K562 (cell line): ENCODE measurements around the gene GOLGA2. TPM values are rescaled to one million over a fixed set of nuclear protein-coding genes. Genes with fewer than 3 reads are reported as not detected.
A peak's percentile ranks its signal among the peaks of the same experiment; 100 is the strongest.

Source experiments
- ATAC-seq: fragments of 200-7000 bp; cut with Tn5 transposase; 3 replicates; pipeline ENCODE4 v1.9.1; 2020; ENCODE audit warnings: moderate library complexity
- BruUV-seq: library from RNA; stranded (reverse); fragments of 400-500 nt; replicated peaks from 2 replicates; lab custom pipeline; 2021; lab: Mats Ljungman, UMichigan
- CTCF ChIA-PET: fragments of 300-600 bp; formaldehyde crosslinking; extraction: SDS; loops from one replicate; lab custom pipeline; 2021; ENCODE audit warnings: low intra/inter-chr PET ratio; lab: Yijun Ruan, JAX
- POLR2A ChIA-PET: fragments of 300-600, 350-650 bp; sonication (Branson Sonifier 250); formaldehyde crosslinking; extraction: SDS; loops from one replicate; lab custom pipeline; 2021; ENCODE audit warnings: antibody characterized with exemption, inconsistent platforms; lab: Yijun Ruan, JAX
- DNase-seq, 4 experiments: peaks; one replicate each; pipeline versions ENCODE4 v3.0.0 to v3.0.0-alpha.2; 2011 to 2018; ENCODE audit warnings: low spot score in 3 of 4, mixed read lengths in 3 of 4; ENCODE audit errors: extremely low read depth in 1 of 4
- FAIRE-seq: peaks from 2 replicates; lab custom pipeline; 2011; peaks lifted over from hg19 to GRCh38; lab: Jason Lieb, UNC
- H2AFZ ChIP-seq: 2 replicates; pipeline ENCODE4 v1.6.0; 2011; ENCODE audit warnings: low read depth, low read length, control low read depth, inconsistent platforms
- H3K27ac ChIP-seq: fragments of 200-600 bp; 3 replicates; pipeline ENCODE4 v1.8.0; 2011; ENCODE audit warnings: low read depth, mild to moderate bottlenecking, control low read depth, inconsistent platforms, low read length, moderate library complexity, mixed read lengths; ENCODE audit errors: extremely low read depth
- H3K27me3 ChIP-seq, 2 experiments: fragments of 300-600 bp in 1 of 2; 2 replicates in 1 of 2; 3 replicates in 1 of 2; pipeline versions ENCODE4 v1.6.0 to v1.8.0; 2011; ENCODE audit warnings: inconsistent platforms in 2 of 2, low read length in 2 of 2, mild to moderate bottlenecking in 1 of 2, mixed read lengths in 1 of 2, moderate library complexity in 1 of 2; ENCODE audit not compliant: control insufficient read depth in 2 of 2, insufficient read depth in 2 of 2
- H3K36me3 ChIP-seq: fragments of 300-600 bp; 3 replicates; pipeline ENCODE4 v1.8.0; 2011; ENCODE audit warnings: mild to moderate bottlenecking, low read length, inconsistent platforms; ENCODE audit not compliant: control insufficient read depth, insufficient read depth
- H3K4me1 ChIP-seq, 2 experiments: fragments of 200-600 bp in 1 of 2; replicated peaks in 1 of 2; 2 replicates in 1 of 2; 3 replicates in 1 of 2; pipeline versions ENCODE4 v1.5.1 to v1.8.0; 2011; ENCODE audit warnings: inconsistent platforms in 2 of 2, low read length in 2 of 2, mild to moderate bottlenecking in 1 of 2, mixed read lengths in 1 of 2, moderate library complexity in 1 of 2; ENCODE audit not compliant: control insufficient read depth in 2 of 2, insufficient read depth in 2 of 2
- H3K4me2 ChIP-seq: 2 replicates; pipeline ENCODE4 v1.6.1; 2011; ENCODE audit warnings: low read length, control low read depth, inconsistent platforms, mixed read lengths; ENCODE audit not compliant: insufficient read depth
- H3K4me3 ChIP-seq: fragments of 200-600 bp; sonication (generic), shearing (Covaris generic); 2 replicates; pipeline ENCODE4 v1.5.1; 2016; ENCODE audit warnings: control low read depth, inconsistent platforms
- H3K79me2 ChIP-seq: fragments of 200-600 bp; 3 replicates; pipeline ENCODE4 v1.8.0; 2011; ENCODE audit warnings: low read length, inconsistent platforms; ENCODE audit not compliant: control insufficient read depth, insufficient read depth
- H3K9ac ChIP-seq, 2 experiments: 2 replicates each; pipeline versions ENCODE4 v1.6.0 to v1.6.1; 2011; ENCODE audit warnings: low read depth in 2 of 2, low read length in 2 of 2, control low read depth in 1 of 2, inconsistent platforms in 1 of 2, mild to moderate bottlenecking in 1 of 2, mixed read lengths in 1 of 2; ENCODE audit not compliant: insufficient read depth in 1 of 2
- H3K9me1 ChIP-seq: one replicate; pipeline ENCODE4 v1.6.0; 2011; ENCODE audit warnings: inconsistent platforms, mild to moderate bottlenecking, low read length, moderate library complexity; ENCODE audit not compliant: control insufficient read depth, insufficient read depth
- H3K9me3 ChIP-seq: replicated peaks from 2 replicates; pipeline ENCODE4 v1.5.1; 2011; ENCODE audit warnings: low read depth, low read length, inconsistent platforms; ENCODE audit not compliant: control insufficient read depth, insufficient read depth
- H4K20me1 ChIP-seq: replicated peaks from 2 replicates; pipeline ENCODE4 v1.6.1; 2011; ENCODE audit warnings: low read length, inconsistent platforms, mixed read lengths; ENCODE audit not compliant: control insufficient read depth, insufficient read depth
- E4F1 ChIP-seq: fragments of 250-450 bp; sonication (Bioruptor Pico); IDR thresholded peaks from 2 replicates; pipeline ENCODE4 v1.5.0; 2021; ENCODE audit warnings: mild to moderate bottlenecking, borderline replicate concordance
- ILK ChIP-seq: fragments of 450-650 bp; IDR thresholded peaks from 2 replicates; pipeline ENCODE4 v1.6.1; 2016; ENCODE audit warnings: missing genetic modification characterization, low read depth, mild to moderate bottlenecking, missing compliant biosample characterization, moderate library complexity, borderline replicate concordance
- NBN ChIP-seq: fragments of 450-650 bp; IDR thresholded peaks from 2 replicates; pipeline ENCODE4 v1.6.1; 2016; ENCODE audit warnings: low read depth, mild to moderate bottlenecking
- POLR2A ChIP-seq: fragments of 450-650 bp; conservative IDR thresholded peaks from 2 replicates; pipeline ENCODE4 v1.6.1; 2016
- PRMT5 ChIP-seq: sonication (generic); formaldehyde crosslinking; IDR thresholded peaks from 2 replicates; pipeline ENCODE4 v1.5.0; 2020; ENCODE audit warnings: missing genetic modification reagents
- PTBP1 ChIP-seq: fragments of 200-400 bp; formaldehyde crosslinking; IDR thresholded peaks from 2 replicates; pipeline ENCODE4 v1.6.1; 2017; ENCODE audit warnings: low read depth, low read length
- RBFOX2 ChIP-seq: fragments of 200-400 bp; formaldehyde crosslinking; IDR thresholded peaks from 2 replicates; pipeline ENCODE4 v1.6.1; 2017; ENCODE audit warnings: low read depth, mild to moderate bottlenecking, low read length, moderate library complexity
- RREB1 ChIP-seq: fragments of 250-450 bp; sonication (Bioruptor Pico); IDR thresholded peaks from 2 replicates; pipeline ENCODE4 v1.4.0; 2020
- SIN3B ChIP-seq: fragments of 450-650 bp; IDR thresholded peaks from 2 replicates; pipeline ENCODE4 v1.6.1; 2017; ENCODE audit warnings: low read depth, mild to moderate bottlenecking, moderate library complexity
- TAF7 ChIP-seq: fragments of 450-650 bp; IDR thresholded peaks from 2 replicates; pipeline ENCODE4 v1.6.1; 2016; ENCODE audit warnings: missing genetic modification characterization, missing compliant biosample characterization
- TRIM25 ChIP-seq: fragments of 450-650 bp; IDR thresholded peaks from 2 replicates; pipeline ENCODE4 v1.7.0; 2016; ENCODE audit warnings: borderline replicate concordance
- ZNF239 ChIP-seq: fragments of 250-450 bp; sonication (Bioruptor Pico); IDR thresholded peaks from 2 replicates; pipeline ENCODE4 v1.4.0; 2020; ENCODE audit warnings: mild to moderate bottlenecking
- ZNF282 ChIP-seq: sonication (generic); formaldehyde crosslinking; IDR thresholded peaks from 2 replicates; pipeline ENCODE4 v1.8.1; 2023; ENCODE audit warnings: missing genetic modification reagents
- WGBS: fragments of 100-300 bp; shearing (Covaris generic); methylation state at CpG from one replicate; pipeline ENCODE4 v1.1.6; 2016; ENCODE audit warnings: low coverage, mixed read lengths; ENCODE audit not compliant: insufficient coverage; ENCODE audit errors: missing lambda C conversion rate; 5-methylcytosine and 5-hydroxymethylcytosine counted together
- in situ Hi-C: fragments of 300-500 bp; cut with MboI; formaldehyde crosslinking; loops from 4 replicates; pipeline ENCODE4 v1.15.0; 2018; ENCODE audit warnings: inconsistent platforms, mixed read lengths
- intact Hi-C: fragments of 100-400 bp; cut with micrococcal nuclease; formaldehyde crosslinking; loops from 2 replicates; pipeline ENCODE4 v1.14.2; 2022
- polyA plus RNA-seq, 8 experiments: library from polyadenylated mRNA; depleted of rRNA in 4 of 8; stranded (reverse) in 5 of 8; unstranded in 3 of 8; fragments of >200 nt; fragmentation: Nextera tagmentation in 2 of 8; fragmentation: Illumina TruSeq in 1 of 8; extraction: Ambion mirVana in 2 of 8; extraction: Trizol in 1 of 8; gene quantifications; 2 replicates each; pipeline versions ENCODE4 v1.2.1 to v1.2.3, GENCODE V29; 2011 to 2014; ENCODE audit warnings: inconsistent platforms in 1 of 8, missing spikeins in 1 of 8
- total RNA-seq, 7 experiments: library from RNA; depleted of rRNA in 6 of 7; stranded (reverse); fragments of >200 nt in 6 of 7; fragmentation: Illumina TruSeq in 2 of 7; extraction: Trizol in 2 of 7; gene quantifications; 2 replicates each; pipeline versions ENCODE4 v1.2.1 to v1.2.3, GENCODE V29; 2011 to 2021; ENCODE audit warnings: low replicate concordance in 1 of 7

GOLGA2 gene
- total and polyA plus RNA-seq, 9 of the 15 experiments (the other 6 are each of a cell fraction or from before 2014, with no cell fraction given) = 15.7 to 138 (median 76.0) TPM

- H3K9me1 ChIP-seq = peaks cover 11% of the 10 kb centered on the region
- H3K9me3 ChIP-seq = no peaks in the 10 kb centered on the region
- BruUV-seq = no TSS peak
- ChIA-PET POLR2A (interaction anchor here (1.0 to 2.1 kb wide), 3 partner anchors 11 to 39 kb away, joined by 3 to 9 read pairs (median 4); partner anchors contain the start of genes GOLGA2 and SWI5), CTCF (no interaction called here)
- H2AFZ ChIP-seq = no peak overlapping the region
- peak overlapping the region in 1 of 2 experiments; percentile 11; a peak in 2 of 4 replicates for H3K9ac ChIP-seq
- no peaks in the 10 kb centered on the region for H3K79me2 ChIP-seq
- no peak overlapping the region for H3K27ac ChIP-seq
- no peak overlapping the region for H3K4me3 ChIP-seq
- 94% methylated on average over 10 of the region's 10 CpGs for WGBS
- peaks cover 0 to 5% of the 10 kb centered on the region in 2 experiments; a peak in 2 of 5 replicates for H3K4me1 ChIP-seq
- peaks cover 85% of the 10 kb centered on the region for H3K36me3 ChIP-seq
- ATAC-seq (no peak), DNase-seq (no peak), FAIRE-seq (no peak)
- in situ Hi-C loops (no loop called here), intact Hi-C loops (no loop called here)
- H3K27me3 ChIP-seq = no peaks in the 10 kb centered on the region
- no peak overlapping the region for H3K4me2 ChIP-seq
- 0 out of 2 replicates have a peak, but pooled peaks cover 3% of the 10 kb centered on the region for H4K20me1 ChIP-seq
- TF ChIP-seq ZNF239 (CRISPR knock-in tag) (no peak), TRIM25 (no peak), ZNF282 (CRISPR knock-in tag) (0 out of 2 replicates have a peak, but pooled peaks have one; percentile 41), ILK (tag) (no peak), SIN3B (no peak), NBN (no peak), PTBP1 (no peak), RBFOX2 (peak; percentile 36; the same call in 1 of the 2 replicates), PRMT5 (CRISPR knock-in tag) (0 out of 2 replicates have a peak, but pooled peaks have one; percentile 28), E4F1 (CRISPR knock-in tag) (no peak), POLR2A (no peak), TAF7 (no peak), RREB1 (CRISPR knock-in tag) (0 out of 2 replicates have a peak, but pooled peaks have one; percentile 50)
These were observed 10.4 kb downstream of the GOLGA2 start for GRCh38 chr9:128265348-128265847.
